ENCODE results near the gene SBNO2.

Gene SBNO2

GRCh38 chr19:1136621-1137317 lies 37.3 kb downstream of the SBNO2 start:
- WGBS (ENCODE audit: insufficient coverage) = 82% methylated on average over 17 of the region's 25 CpGs
- no peaks in the 10 kb centered on the region for H3K27me3 ChIP-seq (replicated peaks in 2 of 5; ENCODE audit: control insufficient read depth in 4 of 5, insufficient read depth in 5 of 5, low read length in 4 of 5)
- ChIA-PET CTCF (no interaction called here), POLR2A (interaction anchor here (0.6 kb wide), 1 partner anchor 10 kb away, joined by 5 read pairs; no protein-coding TSS in a partner anchor)
- H3K36me3 ChIP-seq (ENCODE audit: control insufficient read depth in 4 of 4, insufficient read depth in 4 of 4, low read length in 3 of 4) = peaks cover 2 to 29% (median 6%) of the 10 kb centered on the region in 4 experiments
- no peak for DNase-seq
- peak overlapping the region in 1 of 2 experiments; percentile 34 for H3K27ac ChIP-seq (ENCODE audit: insufficient read depth in 1 of 2, low read depth in 1 of 2, low read length in 2 of 2, poor library complexity in 1 of 2, severe bottlenecking in 2 of 2)
- peak overlapping the region in 1 of 7 experiments; percentile 16 for H3K4me3 ChIP-seq (ENCODE audit: control insufficient read depth in 1 of 7, extremely low read depth in 1 of 7, insufficient read depth in 4 of 7, low read depth in 2 of 7, low read length in 6 of 7)
- peaks cover 0 to 45% (median 42%) of the 10 kb centered on the region in 4 experiments for H3K4me1 ChIP-seq (ENCODE audit: control extremely low read depth in 1 of 4, control insufficient read depth in 4 of 4, insufficient read depth in 4 of 4, low read length in 3 of 4)
- H3K9me3 ChIP-seq (ENCODE audit: control extremely low read depth in 1 of 5, control insufficient read depth in 4 of 5, insufficient read depth in 2 of 5, low read depth in 1 of 5, low read length in 4 of 5) = no peaks in the 10 kb centered on the region

GRCh38 chr19:1136201-1136600 lies 37.9 kb downstream of the SBNO2 start:
- no peaks in the 10 kb centered on the region for H3K9me3 ChIP-seq (ENCODE audit: control extremely low read depth in 1 of 5, control insufficient read depth in 4 of 5, insufficient read depth in 2 of 5, low read depth in 1 of 5, low read length in 4 of 5)
- WGBS (ENCODE audit: insufficient coverage) = 18% methylated on average over 11 of the region's 12 CpGs
- H3K27ac ChIP-seq (ENCODE audit: insufficient read depth in 1 of 2, low read depth in 1 of 2, low read length in 2 of 2, poor library complexity in 1 of 2, severe bottlenecking in 2 of 2) = peak overlapping the region in 1 of 2 experiments; percentile 34
- H3K4me3 ChIP-seq (ENCODE audit: control insufficient read depth in 1 of 7, extremely low read depth in 1 of 7, insufficient read depth in 4 of 7, low read depth in 2 of 7, low read length in 6 of 7) = peak overlapping the region in 2 of 7 experiments; percentile 4 to 16
- H3K4me1 ChIP-seq (ENCODE audit: control extremely low read depth in 1 of 4, control insufficient read depth in 4 of 4, insufficient read depth in 4 of 4, low read length in 3 of 4) = peaks cover 0 to 50% (median 47%) of the 10 kb centered on the region in 4 experiments
- H3K36me3 ChIP-seq (ENCODE audit: control insufficient read depth in 4 of 4, insufficient read depth in 4 of 4, low read length in 3 of 4) = peaks cover 2 to 29% (median 6%) of the 10 kb centered on the region in 4 experiments
- POLR2A ChIA-PET = interaction anchor here (0.6 kb wide), 1 partner anchor 11 kb away, joined by 5 read pairs; no protein-coding TSS in a partner anchor
- CTCF ChIA-PET = no interaction called here
- H3K27me3 ChIP-seq (replicated peaks in 2 of 5; ENCODE audit: control insufficient read depth in 4 of 5, insufficient read depth in 5 of 5, low read length in 4 of 5) = no peaks in the 10 kb centered on the region
- peak in 1 of 3 donors; percentile 47 for DNase-seq

GRCh38 chr19:1135454-1135853 lies 38.6 kb downstream of the SBNO2 start:
- Histone ChIP-seq H3K27me3 (replicated peaks in 2 of 5; ENCODE audit: control insufficient read depth in 4 of 5, insufficient read depth in 5 of 5, low read length in 4 of 5) (no peaks in the 10 kb centered on the region), H3K27ac (ENCODE audit: insufficient read depth in 1 of 2, low read depth in 1 of 2, low read length in 2 of 2, poor library complexity in 1 of 2, severe bottlenecking in 2 of 2) (peak overlapping the region in 1 of 2 experiments; percentile 34), H3K4me1 (ENCODE audit: control extremely low read depth in 1 of 4, control insufficient read depth in 4 of 4, insufficient read depth in 4 of 4, low read length in 3 of 4) (peaks cover 0 to 57% (median 55%) of the 10 kb centered on the region in 4 experiments), H3K9me3 (ENCODE audit: control extremely low read depth in 1 of 5, control insufficient read depth in 4 of 5, insufficient read depth in 2 of 5, low read depth in 1 of 5, low read length in 4 of 5) (no peaks in the 10 kb centered on the region), H3K36me3 (ENCODE audit: control insufficient read depth in 4 of 4, insufficient read depth in 4 of 4, low read length in 3 of 4) (peaks cover 0 to 24% (median 4%) of the 10 kb centered on the region in 4 experiments), H3K4me3 (ENCODE audit: control insufficient read depth in 1 of 7, extremely low read depth in 1 of 7, insufficient read depth in 4 of 7, low read depth in 2 of 7, low read length in 6 of 7) (no peak overlapping the region)
- ChIA-PET POLR2A (no interaction called here), CTCF (no interaction called here)
- DNase-seq = no peak
- 86% methylated on average over 10 of the region's 17 CpGs for WGBS (ENCODE audit: insufficient coverage)

GRCh38 chr19:1134431-1134830 lies 39.6 kb downstream of the SBNO2 start:
- Histone ChIP-seq H3K27ac (ENCODE audit: insufficient read depth in 1 of 2, low read depth in 1 of 2, low read length in 2 of 2, poor library complexity in 1 of 2, severe bottlenecking in 2 of 2) (no peak overlapping the region), H3K36me3 (ENCODE audit: control insufficient read depth in 4 of 4, insufficient read depth in 4 of 4, low read length in 3 of 4) (peaks cover 2 to 31% (median 6%) of the 10 kb centered on the region in 4 experiments), H3K9me3 (ENCODE audit: control extremely low read depth in 1 of 5, control insufficient read depth in 4 of 5, insufficient read depth in 2 of 5, low read depth in 1 of 5, low read length in 4 of 5) (no peaks in the 10 kb centered on the region), H3K27me3 (replicated peaks in 2 of 5; ENCODE audit: control insufficient read depth in 4 of 5, insufficient read depth in 5 of 5, low read length in 4 of 5) (no peaks in the 10 kb centered on the region), H3K4me3 (ENCODE audit: control insufficient read depth in 1 of 7, extremely low read depth in 1 of 7, insufficient read depth in 4 of 7, low read depth in 2 of 7, low read length in 6 of 7) (no peak overlapping the region), H3K4me1 (ENCODE audit: control extremely low read depth in 1 of 4, control insufficient read depth in 4 of 4, insufficient read depth in 4 of 4, low read length in 3 of 4) (peaks cover 0 to 66% (median 65%) of the 10 kb centered on the region in 4 experiments)
- WGBS (ENCODE audit: insufficient coverage) = 99% methylated on average over 6 of the region's 11 CpGs
- ChIA-PET CTCF (interaction anchor here (0.6 to 1.3 kb wide), 6 partner anchors 20 to 89 kb away, joined by 3 to 5 read pairs (median 4); no protein-coding TSS in a partner anchor), POLR2A (interaction anchor here (0.6 kb wide), 1 partner anchor 624 kb away, joined by 4 read pairs; no protein-coding TSS in a partner anchor)
- no peak for DNase-seq

GRCh38 chr19:1133471-1133929 lies 40.6 kb downstream of the SBNO2 start:
- peak overlapping the region in 1 of 2 experiments; percentile 46 for H3K27ac ChIP-seq (ENCODE audit: insufficient read depth in 1 of 2, low read depth in 1 of 2, low read length in 2 of 2, poor library complexity in 1 of 2, severe bottlenecking in 2 of 2)
- peaks cover 0 to 74% (median 69%) of the 10 kb centered on the region in 4 experiments for H3K4me1 ChIP-seq (ENCODE audit: control extremely low read depth in 1 of 4, control insufficient read depth in 4 of 4, insufficient read depth in 4 of 4, low read length in 3 of 4)
- POLR2A ChIA-PET = interaction anchor here (1.6 kb wide), 1 partner anchor 10 kb away, joined by 4 read pairs; no protein-coding TSS in a partner anchor
- H3K4me3 ChIP-seq (ENCODE audit: control insufficient read depth in 1 of 7, extremely low read depth in 1 of 7, insufficient read depth in 4 of 7, low read depth in 2 of 7, low read length in 6 of 7) = peak overlapping the region in 4 of 7 experiments; percentile 42 to 88 (median 74)
- H3K9me3 ChIP-seq (ENCODE audit: control extremely low read depth in 1 of 5, control insufficient read depth in 4 of 5, insufficient read depth in 2 of 5, low read depth in 1 of 5, low read length in 4 of 5) = no peaks in the 10 kb centered on the region
- WGBS (ENCODE audit: insufficient coverage) = 83% methylated on average over 12 of the region's 25 CpGs
- peak; percentile 61 to 87 (median 85) for DNase-seq
- peaks cover 0 to 30% (median 4%) of the 10 kb centered on the region in 4 experiments for H3K36me3 ChIP-seq (ENCODE audit: control insufficient read depth in 4 of 4, insufficient read depth in 4 of 4, low read length in 3 of 4)
- no peaks in the 10 kb centered on the region for H3K27me3 ChIP-seq (replicated peaks in 2 of 5; ENCODE audit: control insufficient read depth in 4 of 5, insufficient read depth in 5 of 5, low read length in 4 of 5)
- CTCF ChIA-PET = interaction anchor here (0.9 to 1.3 kb wide), 6 partner anchors 16 to 89 kb away, joined by 3 to 5 read pairs (median 3); no protein-coding TSS in a partner anchor

GRCh38 chr19:1132552-1133383 lies 41.3 kb downstream of the SBNO2 start:
- Histone ChIP-seq H3K4me3 (ENCODE audit: control insufficient read depth in 1 of 7, extremely low read depth in 1 of 7, insufficient read depth in 4 of 7, low read depth in 2 of 7, low read length in 6 of 7) (peak overlapping the region; percentile 64 to 88 (median 73)), H3K27me3 (replicated peaks in 2 of 5; ENCODE audit: control insufficient read depth in 4 of 5, insufficient read depth in 5 of 5, low read length in 4 of 5) (no peaks in the 10 kb centered on the region), H3K36me3 (ENCODE audit: control insufficient read depth in 4 of 4, insufficient read depth in 4 of 4, low read length in 3 of 4) (peaks cover 0 to 31% (median 5%) of the 10 kb centered on the region in 4 experiments), H3K4me1 (ENCODE audit: control extremely low read depth in 1 of 4, control insufficient read depth in 4 of 4, insufficient read depth in 4 of 4, low read length in 3 of 4) (peaks cover 0 to 74% (median 69%) of the 10 kb centered on the region in 4 experiments), H3K27ac (ENCODE audit: insufficient read depth in 1 of 2, low read depth in 1 of 2, low read length in 2 of 2, poor library complexity in 1 of 2, severe bottlenecking in 2 of 2) (peak overlapping the region; percentile 46 to 84), H3K9me3 (ENCODE audit: control extremely low read depth in 1 of 5, control insufficient read depth in 4 of 5, insufficient read depth in 2 of 5, low read depth in 1 of 5, low read length in 4 of 5) (no peaks in the 10 kb centered on the region)
- 12% methylated on average over 40 of the region's 48 CpGs for WGBS (ENCODE audit: insufficient coverage)
- CTCF ChIA-PET = interaction anchor here (0.9 to 2.6 kb wide), 5 partner anchors 16 to 69 kb away, joined by 3 to 13 read pairs (median 4); no protein-coding TSS in a partner anchor
- POLR2A ChIA-PET = interaction anchor here (1.0 to 1.6 kb wide), 3 partner anchors 10 to 53 kb away, joined by 3 to 7 read pairs (median 4); no protein-coding TSS in a partner anchor
- DNase-seq = peak in 2 of 3 donors; percentile 45 to 79
